GM19324 (cell line): ENCODE data around the gene CSRP3.

Experiments used
- ATAC-seq: cut with Tn5 transposase; IDR thresholded peaks from one replicate; pipeline ENCODE4 v1.9.1; 2021; ENCODE audit warnings: mild to moderate bottlenecking, moderate library complexity; ENCODE audit not compliant: unreplicated experiment, low FRiP score

CSRP3 gene

GRCh38 chr11:19226378-19227195, 24.8 kb upstream of the CSRP3 start:
- no peak for ATAC-seq

DNA sequence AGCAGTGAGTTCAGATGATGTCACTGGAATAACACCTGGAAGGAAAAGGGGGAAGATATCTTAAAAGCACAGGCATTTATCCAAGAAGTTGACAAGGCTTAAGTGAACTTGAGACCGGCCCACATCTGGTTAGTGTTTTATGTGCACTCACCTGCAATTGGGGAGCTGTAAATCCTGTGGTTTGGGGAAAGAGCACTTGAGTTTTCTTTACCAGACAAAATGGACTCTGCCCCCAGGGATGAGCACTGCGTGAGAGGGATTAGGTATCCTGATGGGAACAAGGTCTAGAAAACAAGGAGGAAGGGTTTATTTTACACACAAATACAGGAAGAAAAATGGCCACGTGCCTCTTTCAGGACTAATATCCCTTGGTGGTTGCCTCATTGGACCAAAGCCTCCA, 23.8 kb upstream of the CSRP3 start:
- ATAC-seq = no peak

GRCh38 chr11:19225123-19225522, 23.3 kb upstream of the CSRP3 start:
- ATAC-seq = no peak

GRCh38 chr11:19220903-19221724, 19.3 kb upstream of the CSRP3 start:
- ATAC-seq = no peak

GRCh38 chr11:19218786-19219460, 17.1 kb upstream of the CSRP3 start:
- no peak for ATAC-seq

GRCh38 chr11:19218216-19218615, 16.4 kb upstream of the CSRP3 start:
- no peak for ATAC-seq

DNA sequence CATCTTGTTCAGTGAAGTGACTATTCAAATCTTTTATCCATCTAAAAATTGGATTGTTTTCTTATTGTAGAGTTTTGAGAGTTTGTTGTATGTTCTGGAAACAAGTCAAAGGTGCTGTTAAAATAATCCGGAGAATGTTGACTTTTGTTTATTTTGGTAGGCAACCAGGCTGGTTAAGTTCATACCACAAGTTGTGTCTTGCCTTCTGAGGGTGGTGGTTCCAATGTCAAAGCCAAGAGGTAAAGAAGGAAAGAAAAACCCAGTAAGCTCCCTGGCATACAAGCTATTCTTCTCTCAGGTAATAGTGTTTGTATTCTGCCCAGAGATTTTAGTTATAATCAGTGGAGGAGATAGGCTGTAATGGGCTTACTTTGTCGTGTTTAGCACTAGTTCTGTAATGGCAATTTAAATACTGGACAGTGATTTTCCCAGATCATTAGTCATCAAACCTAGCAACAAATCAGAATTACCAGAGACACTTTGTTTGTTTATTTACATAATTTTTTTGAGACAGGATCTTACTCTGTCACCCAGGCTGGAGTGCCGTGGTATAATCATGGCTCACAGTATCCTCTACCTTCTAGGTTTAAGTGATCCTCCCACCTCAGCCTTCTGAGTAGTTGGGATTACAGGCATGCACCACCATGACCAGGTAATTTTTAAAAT, 15.1 kb upstream of the CSRP3 start:
- ATAC-seq = no peak

DNA sequence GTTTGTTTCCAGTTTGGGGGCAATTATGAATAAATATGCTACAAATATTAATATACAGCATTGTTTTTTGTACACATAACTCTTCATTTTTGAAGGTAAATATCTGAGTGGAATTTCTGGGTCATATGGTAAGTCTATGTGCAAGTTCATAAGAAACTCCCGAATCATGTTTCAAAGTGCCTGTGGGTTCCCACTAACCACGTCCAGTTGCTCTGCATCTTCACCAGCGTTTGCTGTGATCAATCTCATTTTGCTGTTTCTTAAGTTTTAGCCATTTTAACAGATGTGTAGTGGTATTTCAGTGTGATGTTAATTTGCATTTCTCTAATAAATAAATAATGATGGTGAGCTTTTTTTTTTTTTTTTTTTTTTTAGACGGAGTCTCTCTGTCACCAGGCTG, 14.2 kb upstream of the CSRP3 start:
- ATAC-seq = no peak

DNA sequence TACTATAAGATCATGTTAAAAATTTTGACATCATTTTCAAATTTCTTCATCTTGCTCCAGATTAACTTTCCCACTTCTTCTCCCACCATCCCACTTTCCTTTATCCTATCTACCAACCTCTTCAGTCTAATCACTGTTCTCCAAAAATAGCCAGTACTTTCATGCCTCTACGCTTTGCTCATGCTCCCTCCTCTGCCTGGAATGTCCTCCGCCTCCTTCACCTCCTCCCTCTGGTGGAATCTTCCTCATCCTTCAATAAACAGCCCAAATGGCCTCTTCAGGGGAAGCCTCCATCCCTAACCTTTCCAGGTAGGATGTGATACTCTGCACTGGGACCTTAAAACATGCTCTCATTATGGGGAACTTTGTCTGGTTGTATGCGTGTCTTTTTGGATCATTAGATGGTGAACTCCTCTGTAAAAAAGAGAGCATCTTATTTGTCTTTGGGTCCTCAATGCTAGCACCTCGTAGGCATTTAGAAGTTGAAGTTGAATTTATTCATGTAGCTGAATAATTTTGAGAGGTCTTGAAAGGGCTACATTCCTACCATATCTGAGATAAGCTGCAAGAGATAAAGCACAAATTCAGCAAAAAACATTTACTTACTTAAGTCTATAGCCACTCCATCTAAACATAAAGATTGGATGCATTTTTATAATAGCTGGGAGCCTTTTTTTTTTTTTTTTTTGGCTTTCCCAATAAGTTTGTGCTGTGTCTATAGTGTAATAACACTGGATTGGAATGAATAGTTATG, 8.0 kb upstream of the CSRP3 start:
- no peak for ATAC-seq

- no peak for ATAC-seq
Observed at GRCh38 chr11:19208959-19209546, 7.3 kb upstream of the CSRP3 start.

DNA sequence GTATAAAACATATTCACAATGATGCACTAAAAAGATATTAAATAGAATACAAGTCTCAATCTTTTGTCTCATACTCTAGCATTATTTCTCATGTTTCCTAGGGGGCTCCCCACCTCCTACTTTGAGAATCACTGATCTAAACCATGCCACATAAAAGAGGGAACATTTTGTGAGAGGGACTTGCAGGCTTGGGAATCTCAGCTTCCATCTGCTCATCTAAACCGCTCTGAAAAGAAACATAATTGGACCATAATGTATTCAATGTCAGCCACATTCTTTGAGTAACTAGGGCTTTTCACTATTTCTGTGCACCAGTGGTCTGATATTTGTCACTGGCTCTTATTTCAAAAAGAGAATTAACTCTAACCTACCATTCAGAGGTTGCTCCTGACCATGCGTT, 6.4 kb upstream of the CSRP3 start:
- ATAC-seq = no peak

DNA sequence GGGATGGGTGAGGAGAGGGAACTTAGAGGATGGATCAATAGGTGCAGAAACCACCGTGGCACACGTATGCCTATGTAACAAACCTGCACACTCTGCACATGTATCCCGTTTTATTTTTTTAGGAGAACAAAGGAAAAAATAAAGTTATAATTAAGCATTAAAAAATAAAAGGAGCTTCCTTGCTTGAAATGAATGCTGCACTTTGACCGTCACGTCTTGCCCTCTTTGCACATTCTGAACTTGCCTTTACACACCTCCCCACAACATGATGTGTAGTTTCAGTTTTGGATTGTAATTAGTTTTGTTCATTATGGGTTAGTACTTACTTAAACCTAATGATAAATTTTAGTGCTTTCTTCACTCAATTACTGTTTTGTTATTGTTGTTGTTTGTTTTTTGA, 3.1 kb upstream of the CSRP3 start:
- no peak for ATAC-seq

- ATAC-seq = no peak
Observed at GRCh38 chr11:19200410-19201201, 1.2 kb downstream of the CSRP3 start.

GRCh38 chr11:19199771-19200170, 2.0 kb downstream of the CSRP3 start:
- ATAC-seq = no peak

GRCh38 chr11:19199048-19199447, 2.7 kb downstream of the CSRP3 start:
- ATAC-seq = no peak

- no peak for ATAC-seq
Observed at GRCh38 chr11:19196432-19196831, 5.4 kb downstream of the CSRP3 start.

DNA sequence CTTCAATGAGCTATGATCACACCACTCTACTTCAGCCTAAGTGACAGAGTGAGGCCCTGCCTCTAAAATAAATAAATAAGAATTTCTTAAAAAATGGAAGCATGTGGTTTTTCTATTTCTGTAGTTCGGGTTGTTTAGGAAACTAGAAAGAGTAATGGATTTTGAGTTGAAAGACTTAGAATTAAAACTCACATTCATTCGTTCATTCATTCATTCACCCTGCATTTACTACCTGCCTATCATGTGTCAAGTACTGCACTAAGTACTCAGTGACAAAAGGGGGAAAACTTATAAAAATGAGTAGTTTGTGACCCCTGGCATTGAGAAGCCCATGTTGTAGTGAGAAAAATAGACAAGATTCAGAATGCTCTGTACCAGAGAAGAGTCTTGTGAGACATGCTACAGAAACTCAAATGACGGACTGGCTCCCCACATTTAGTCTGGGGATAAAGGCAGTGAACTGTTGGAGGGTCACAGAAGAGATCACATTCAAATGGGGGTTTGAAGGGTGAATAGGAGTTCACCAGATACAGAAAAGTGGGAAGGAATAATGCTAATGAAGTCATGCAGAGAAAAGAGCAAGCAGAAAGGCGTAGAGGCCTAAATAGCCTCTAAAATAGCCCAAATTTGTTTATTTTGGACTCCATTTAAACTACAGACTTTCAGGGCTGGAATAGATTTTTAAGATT, 7.0 kb downstream of the CSRP3 start:
- ATAC-seq = no peak

GRCh38 chr11:19193916-19194315, 7.9 kb downstream of the CSRP3 start:
- ATAC-seq = no peak
